HepG2 (cell line): Measurements from ENCODE around the gene EFEMP2. TPM values are rescaled to one million over a fixed set of nuclear protein-coding genes. Genes with fewer than 3 reads are reported as not detected.

ENCODE experiments used
- ATF7 ChIP-seq, 2 experiments: fragments of 450-650 bp in 1 of 2; sonication (generic) in 1 of 2; formaldehyde crosslinking in 1 of 2; IDR thresholded peaks; 2 replicates each; pipeline versions ENCODE4 v1.4.0 to v1.6.1; 2016 to 2020; ENCODE audit warnings: antibody characterized with exemption in 1 of 2, mild to moderate bottlenecking in 1 of 2, missing genetic modification reagents in 1 of 2
- CBX1 ChIP-seq: IDR thresholded peaks from one replicate; pipeline ENCODE4 v1.6.1; 2016; ENCODE audit warnings: antibody characterized with exemption, low read depth
- CENPX ChIP-seq: sonication (generic); formaldehyde crosslinking; IDR thresholded peaks from 2 replicates; pipeline ENCODE4 v1.9.0; 2021; ENCODE audit warnings: mild to moderate bottlenecking, missing genetic modification reagents, moderate library complexity
- EEA1 ChIP-seq: sonication (generic); formaldehyde crosslinking; IDR thresholded peaks from 2 replicates; pipeline ENCODE4 v1.5.1; 2020; ENCODE audit warnings: mild to moderate bottlenecking, missing genetic modification reagents, borderline replicate concordance
- FOXM1 ChIP-seq: sonication (generic); formaldehyde crosslinking; IDR thresholded peaks from 2 replicates; pipeline ENCODE4 v1.5.0; 2020; ENCODE audit warnings: missing genetic modification reagents
- GATAD2A ChIP-seq: IDR thresholded peaks from 2 replicates; pipeline ENCODE4 v1.6.1; 2016
- KAT8 ChIP-seq: IDR thresholded peaks from 2 replicates; pipeline ENCODE4 v1.6.1; 2016; ENCODE audit warnings: missing genetic modification reagents, missing compliant biosample characterization
- MAF1 ChIP-seq: sonication (generic); formaldehyde crosslinking; IDR thresholded peaks from 2 replicates; pipeline ENCODE4 v1.5.0; 2020; ENCODE audit warnings: missing genetic modification reagents, borderline replicate concordance
- MXD4 ChIP-seq: IDR thresholded peaks from 2 replicates; pipeline ENCODE4 v1.6.1; 2016; ENCODE audit warnings: mild to moderate bottlenecking, missing biosample characterization, missing genetic modification reagents
- POLR2A ChIP-seq, 2 experiments: IDR thresholded peaks; 2 replicates each; pipeline ENCODE4 v1.6.1; 2011; ENCODE audit warnings: low read depth in 2 of 2, low read length in 2 of 2, mild to moderate bottlenecking in 1 of 2, moderate library complexity in 1 of 2; ENCODE audit not compliant: insufficient read depth in 1 of 2
- RARA ChIP-seq: IDR thresholded peaks from 2 replicates; pipeline ENCODE4 v1.6.1; 2016; ENCODE audit warnings: missing genetic modification reagents, missing compliant biosample characterization
- SALL2 ChIP-seq: sonication (generic); formaldehyde crosslinking; IDR thresholded peaks from 2 replicates; pipeline ENCODE4 v1.8.1; 2023; ENCODE audit warnings: mild to moderate bottlenecking, missing genetic modification reagents, inconsistent platforms
- SMAD9 ChIP-seq: sonication (generic); formaldehyde crosslinking; IDR thresholded peaks from 2 replicates; pipeline ENCODE4 v1.5.1; 2020; ENCODE audit warnings: mild to moderate bottlenecking, missing genetic modification reagents
- ZBTB3 ChIP-seq: sonication (generic); formaldehyde crosslinking; IDR thresholded peaks from 2 replicates; pipeline ENCODE4 v1.4.0; 2020; ENCODE audit warnings: low read depth, mild to moderate bottlenecking, moderate library complexity, missing genetic modification reagents, borderline replicate concordance
- ZFY ChIP-seq: sonication (generic); formaldehyde crosslinking; IDR thresholded peaks from 2 replicates; pipeline ENCODE4 v1.4.0; 2020; ENCODE audit warnings: missing genetic modification reagents
- ZIK1 ChIP-seq: sonication (generic); formaldehyde crosslinking; IDR thresholded peaks from 2 replicates; pipeline ENCODE4 v1.5.0; 2020; ENCODE audit warnings: mild to moderate bottlenecking, low read depth, missing genetic modification reagents, borderline replicate concordance
- ZNF232 ChIP-seq: sonication (generic); formaldehyde crosslinking; IDR thresholded peaks from 2 replicates; pipeline ENCODE4 v1.4.0; 2020; ENCODE audit warnings: missing genetic modification reagents, borderline replicate concordance
- ZNF260 ChIP-seq: sonication (generic); formaldehyde crosslinking; IDR thresholded peaks from 2 replicates; pipeline ENCODE4 v1.4.0; 2020; ENCODE audit warnings: missing genetic modification reagents, low read depth, mild to moderate bottlenecking, borderline replicate concordance
- ZNF296 ChIP-seq: sonication (generic); formaldehyde crosslinking; conservative IDR thresholded peaks from 2 replicates; pipeline ENCODE4 v1.5.0; 2020; ENCODE audit warnings: mild to moderate bottlenecking, missing genetic modification reagents
- ZNF335 ChIP-seq: sonication (generic); formaldehyde crosslinking; IDR thresholded peaks from 2 replicates; pipeline ENCODE4 v1.4.0; 2020; ENCODE audit warnings: missing genetic modification reagents
- ZNF670 ChIP-seq: sonication (generic); formaldehyde crosslinking; IDR thresholded peaks from 2 replicates; pipeline ENCODE4 v1.8.0; 2022; ENCODE audit warnings: mild to moderate bottlenecking, missing genetic modification reagents, borderline replicate concordance
- ZNF709 ChIP-seq: sonication (generic); formaldehyde crosslinking; IDR thresholded peaks from 2 replicates; pipeline ENCODE4 v1.5.0; 2020; ENCODE audit warnings: mild to moderate bottlenecking, missing genetic modification reagents
- ZNF83 ChIP-seq: sonication (generic); formaldehyde crosslinking; IDR thresholded peaks from 2 replicates; pipeline ENCODE4 v1.4.0; 2020; ENCODE audit warnings: missing genetic modification reagents, mild to moderate bottlenecking, borderline replicate concordance
- polyA plus RNA-seq, 8 experiments: library from polyadenylated mRNA; depleted of rRNA in 3 of 8; stranded (reverse) in 7 of 8; unstranded in 1 of 8; fragments of >200 nt; fragmentation: Illumina TruSeq in 4 of 8; extraction: Trizol in 4 of 8; gene quantifications; 2 replicates each; pipeline versions ENCODE4 v1.2.1 to v1.2.3, GENCODE V29; 2011 to 2016; ENCODE audit warnings: low read depth in 4 of 8, missing spikeins in 1 of 8, mixed read lengths in 1 of 8; ENCODE audit not compliant: insufficient read depth in 1 of 8
- total RNA-seq, 5 experiments: library from RNA; depleted of rRNA; stranded (reverse); fragments of >200 nt; fragmentation: Illumina TruSeq; extraction: Trizol; gene quantifications; 2 replicates each; pipeline ENCODE4 v1.2.3, GENCODE V29; 2016; ENCODE audit warnings: low read depth in 1 of 5
- TF ChIP-seq, protein P1 (sequence below): IDR thresholded peaks from 2 replicates; pipeline ENCODE4 v1.6.1; 2016; ENCODE audit warnings: low read depth
- TF ChIP-seq, protein P2 (sequence below): sonication (generic); formaldehyde crosslinking; conservative IDR thresholded peaks from 2 replicates; pipeline ENCODE4 v1.4.0; 2020; ENCODE audit warnings: missing genetic modification reagents
- TF ChIP-seq, protein P3 (sequence below): sonication (generic); formaldehyde crosslinking; IDR thresholded peaks from 2 replicates; pipeline ENCODE4 v1.4.0; 2020; ENCODE audit warnings: missing genetic modification reagents
- TF ChIP-seq, protein P4 (sequence below): sonication (generic); formaldehyde crosslinking; IDR thresholded peaks from 2 replicates; pipeline ENCODE4 v1.8.0; 2022; ENCODE audit warnings: mild to moderate bottlenecking, missing genetic modification reagents; ENCODE audit not compliant: insufficient replicate concordance

Gene EFEMP2
- total and polyA plus RNA-seq, 2 of the 13 experiments (the other 11 are each of a cell fraction or from before 2014, with no cell fraction given), result 7.4 to 29.7 TPM

DNA sequence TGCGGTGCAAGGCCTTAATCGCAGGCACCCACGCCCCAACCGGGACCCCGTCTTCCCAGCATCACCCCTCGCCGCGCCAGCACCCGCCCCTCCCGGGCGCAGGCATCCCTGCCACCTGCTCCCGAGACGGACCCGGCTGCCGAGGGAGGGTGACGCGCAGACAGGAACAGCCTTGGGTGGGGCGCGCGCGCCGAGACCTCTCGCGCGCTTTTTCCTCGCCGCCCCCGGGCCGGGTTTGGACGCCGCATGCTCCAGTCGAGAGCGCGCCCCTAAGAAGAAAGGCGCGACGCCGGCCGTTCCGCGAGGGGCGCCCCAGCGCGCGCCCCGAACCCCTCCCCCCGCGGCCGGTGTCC, 15.1 kb downstream of the EFEMP2 start (continued):
- TF ChIP-seq ATF7 (IDR thresholded peaks at IDR 0.05) (no peak), ATF7 (CRISPR knock-in tag; IDR thresholded peaks at IDR 0.05) (no peak), KAT8 (no peak), MXD4 (no peak), EEA1 (CRISPR knock-in tag) (no peak), ZIK1 (CRISPR knock-in tag) (no peak), FOXM1 (CRISPR knock-in tag) (no peak), ZNF83 (CRISPR knock-in tag) (no peak), ZFY (CRISPR knock-in tag) (no peak; the same call in 1 of the 2 replicates), ZNF260 (no peak), ZBTB3 (CRISPR knock-in tag) (no peak), RARA (CRISPR knock-in tag) (no peak), ZNF232 (CRISPR knock-in tag) (no peak), SMAD9 (CRISPR knock-in tag) (no peak), SALL2 (CRISPR knock-in tag) (no peak), MAF1 (CRISPR knock-in tag) (no peak), GATAD2A (no peak), ZNF670 (CRISPR knock-in tag) (0 out of 2 replicates have a peak, but pooled peaks have one; percentile 16), POLR2A (IDR thresholded peaks at IDR 0.05; ENCODE audit: insufficient read depth in 1 of 2, low read depth in 2 of 2, low read length in 2 of 2) (no peak), ZNF335 (CRISPR knock-in tag) (no peak), CBX1 (no peak), CENPX (no peak), ZNF709 (peak; percentile 61), ZNF296 (CRISPR knock-in tag) (no peak)
- TF ChIP-seq, protein P1, sequence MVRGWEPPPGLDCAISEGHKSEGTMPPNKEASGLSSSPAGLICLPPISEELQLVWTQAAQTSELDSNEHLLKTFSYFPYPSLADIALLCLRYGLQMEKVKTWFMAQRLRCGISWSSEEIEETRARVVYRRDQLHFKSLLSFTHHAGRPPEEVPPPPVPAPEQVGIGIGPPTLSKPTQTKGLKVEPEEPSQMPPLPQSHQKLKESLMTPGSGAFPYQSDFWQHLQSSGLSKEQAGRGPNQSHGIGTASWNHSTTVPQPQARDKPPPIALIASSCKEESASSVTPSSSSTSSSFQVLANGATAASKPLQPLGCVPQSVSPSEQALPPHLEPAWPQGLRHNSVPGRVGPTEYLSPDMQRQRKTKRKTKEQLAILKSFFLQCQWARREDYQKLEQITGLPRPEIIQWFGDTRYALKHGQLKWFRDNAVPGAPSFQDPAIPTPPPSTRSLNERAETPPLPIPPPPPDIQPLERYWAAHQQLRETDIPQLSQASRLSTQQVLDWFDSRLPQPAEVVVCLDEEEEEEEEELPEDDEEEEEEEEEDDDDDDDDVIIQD (CRISPR knock-in tag), result no peak
- TF ChIP-seq, protein P2, sequence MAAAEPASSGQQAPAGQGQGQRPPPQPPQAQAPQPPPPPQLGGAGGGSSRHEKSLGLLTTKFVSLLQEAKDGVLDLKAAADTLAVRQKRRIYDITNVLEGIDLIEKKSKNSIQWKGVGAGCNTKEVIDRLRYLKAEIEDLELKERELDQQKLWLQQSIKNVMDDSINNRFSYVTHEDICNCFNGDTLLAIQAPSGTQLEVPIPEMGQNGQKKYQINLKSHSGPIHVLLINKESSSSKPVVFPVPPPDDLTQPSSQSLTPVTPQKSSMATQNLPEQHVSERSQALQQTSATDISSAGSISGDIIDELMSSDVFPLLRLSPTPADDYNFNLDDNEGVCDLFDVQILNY (CRISPR knock-in tag), result no peak
- TF ChIP-seq, protein P3, sequence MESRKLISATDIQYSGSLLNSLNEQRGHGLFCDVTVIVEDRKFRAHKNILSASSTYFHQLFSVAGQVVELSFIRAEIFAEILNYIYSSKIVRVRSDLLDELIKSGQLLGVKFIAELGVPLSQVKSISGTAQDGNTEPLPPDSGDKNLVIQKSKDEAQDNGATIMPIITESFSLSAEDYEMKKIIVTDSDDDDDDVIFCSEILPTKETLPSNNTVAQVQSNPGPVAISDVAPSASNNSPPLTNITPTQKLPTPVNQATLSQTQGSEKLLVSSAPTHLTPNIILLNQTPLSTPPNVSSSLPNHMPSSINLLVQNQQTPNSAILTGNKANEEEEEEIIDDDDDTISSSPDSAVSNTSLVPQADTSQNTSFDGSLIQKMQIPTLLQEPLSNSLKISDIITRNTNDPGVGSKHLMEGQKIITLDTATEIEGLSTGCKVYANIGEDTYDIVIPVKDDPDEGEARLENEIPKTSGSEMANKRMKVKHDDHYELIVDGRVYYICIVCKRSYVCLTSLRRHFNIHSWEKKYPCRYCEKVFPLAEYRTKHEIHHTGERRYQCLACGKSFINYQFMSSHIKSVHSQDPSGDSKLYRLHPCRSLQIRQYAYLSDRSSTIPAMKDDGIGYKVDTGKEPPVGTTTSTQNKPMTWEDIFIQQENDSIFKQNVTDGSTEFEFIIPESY, result no peak
- TF ChIP-seq, protein P4, sequence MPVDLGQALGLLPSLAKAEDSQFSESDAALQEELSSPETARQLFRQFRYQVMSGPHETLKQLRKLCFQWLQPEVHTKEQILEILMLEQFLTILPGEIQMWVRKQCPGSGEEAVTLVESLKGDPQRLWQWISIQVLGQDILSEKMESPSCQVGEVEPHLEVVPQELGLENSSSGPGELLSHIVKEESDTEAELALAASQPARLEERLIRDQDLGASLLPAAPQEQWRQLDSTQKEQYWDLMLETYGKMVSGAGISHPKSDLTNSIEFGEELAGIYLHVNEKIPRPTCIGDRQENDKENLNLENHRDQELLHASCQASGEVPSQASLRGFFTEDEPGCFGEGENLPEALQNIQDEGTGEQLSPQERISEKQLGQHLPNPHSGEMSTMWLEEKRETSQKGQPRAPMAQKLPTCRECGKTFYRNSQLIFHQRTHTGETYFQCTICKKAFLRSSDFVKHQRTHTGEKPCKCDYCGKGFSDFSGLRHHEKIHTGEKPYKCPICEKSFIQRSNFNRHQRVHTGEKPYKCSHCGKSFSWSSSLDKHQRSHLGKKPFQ (CRISPR knock-in tag), result peak; percentile 46
